Glutamatergic neuron (in vitro differentiated cells): ENCODE results near the gene SMC4. TPM values are rescaled to one million over a fixed set of nuclear protein-coding genes. Genes with fewer than 3 reads are reported as not detected.

Experiments
- DNase-seq: peaks from one replicate; pipeline ENCODE4 v3.0.0; 2022
- H3K27ac Mint-ChIP-seq: one replicate; pipeline ENCODE4 v1.8.0; 2020; ENCODE audit warnings: mild to moderate bottlenecking, mixed read lengths, inconsistent platforms; ENCODE audit not compliant: unreplicated experiment
- H3K27me3 Mint-ChIP-seq: one replicate; pipeline ENCODE4 v1.8.0; 2020; ENCODE audit warnings: mild to moderate bottlenecking, moderate library complexity, mixed read lengths, inconsistent platforms; ENCODE audit not compliant: unreplicated experiment
- H3K36me3 Mint-ChIP-seq: one replicate; pipeline ENCODE4 v1.8.0; 2020; ENCODE audit warnings: mild to moderate bottlenecking, mixed read lengths, inconsistent platforms; ENCODE audit not compliant: unreplicated experiment
- H3K4me1 Mint-ChIP-seq: one replicate; pipeline ENCODE4 v1.8.0; 2020; ENCODE audit warnings: mild to moderate bottlenecking, low read depth, mixed read lengths, inconsistent platforms; ENCODE audit not compliant: unreplicated experiment
- H3K4me3 Mint-ChIP-seq: one replicate; pipeline ENCODE4 v1.8.0; 2020; ENCODE audit warnings: mild to moderate bottlenecking, mixed read lengths, inconsistent platforms; ENCODE audit not compliant: unreplicated experiment
- H3K9me3 Mint-ChIP-seq: one replicate; pipeline ENCODE4 v1.8.0; 2020; ENCODE audit warnings: mild to moderate bottlenecking, moderate library complexity, mixed read lengths, inconsistent platforms; ENCODE audit not compliant: unreplicated experiment
- CTCF ChIP-seq: fragments of 200-600 bp; sonication (generic); IDR thresholded peaks from one replicate; pipeline ENCODE4 v1.5.0; 2021; ENCODE audit not compliant: partially characterized antibody, unreplicated experiment
- total RNA-seq: library from RNA; stranded (reverse); fragmentation: NEBNext Ultra II Directional; extraction: Animal tissue kit (Norgen Biotek cat#: 25700); gene quantifications from one replicate; pipeline ENCODE4 v1.2.1, GENCODE V29; 2021; ENCODE audit not compliant: unreplicated experiment

Gene SMC4
- total RNA-seq, 1 donor from 2014 or later, result 34.0 TPM

- Mint-ChIP-seq H3K27me3 (no peaks in the 10 kb centered on the region), H3K36me3 (peaks cover 5% of the 10 kb centered on the region), H3K4me1 (no peaks in the 10 kb centered on the region)
These were observed 56.4 kb downstream of the SMC4 start for GRCh38 chr3:160455846-160456245.

GRCh38 chr3:160458151-160458550, 58.7 kb downstream of the SMC4 start:
- peaks cover 9% of the 10 kb centered on the region for H3K36me3 Mint-ChIP-seq
- no peaks in the 10 kb centered on the region for H3K4me1 Mint-ChIP-seq
- no peak for TF ChIP-seq CTCF
- peaks cover 2% of the 10 kb centered on the region for H3K9me3 Mint-ChIP-seq
- H3K27me3 Mint-ChIP-seq, result peaks cover 1% of the 10 kb centered on the region
- no peak for DNase-seq
- H3K27ac Mint-ChIP-seq, result no peak overlapping the region
- no peak overlapping the region for H3K4me3 Mint-ChIP-seq

More at GRCh38 chr3:160455846-160456245, 56.4 kb downstream of the SMC4 start:
- no peak for TF ChIP-seq CTCF
- Mint-ChIP-seq H3K27ac (no peak overlapping the region), H3K9me3 (peaks cover 2% of the 10 kb centered on the region), H3K4me3 (no peak overlapping the region)
- no peak for DNase-seq

- Mint-ChIP-seq H3K4me1 (no peaks in the 10 kb centered on the region), H3K4me3 (no peak overlapping the region), H3K27me3 (peaks cover 3% of the 10 kb centered on the region), H3K9me3 (peaks cover 2% of the 10 kb centered on the region), H3K27ac (no peak overlapping the region), H3K36me3 (peaks cover 9% of the 10 kb centered on the region)
- TF ChIP-seq CTCF, result no peak
- no peak for DNase-seq
These were observed 60.1 kb downstream of the SMC4 start for GRCh38 chr3:160459450-160459970.

- no peak overlapping the region for H3K4me3 Mint-ChIP-seq
- H3K27me3 Mint-ChIP-seq, result peaks cover 3% of the 10 kb centered on the region
- DNase-seq, result no peak
- peaks cover 2% of the 10 kb centered on the region for H3K9me3 Mint-ChIP-seq
- H3K27ac Mint-ChIP-seq, result no peak overlapping the region
- peaks cover 9% of the 10 kb centered on the region for H3K36me3 Mint-ChIP-seq
- H3K4me1 Mint-ChIP-seq, result no peaks in the 10 kb centered on the region
- TF ChIP-seq CTCF, result no peak
These were observed 60.6 kb downstream of the SMC4 start for GRCh38 chr3:160460033-160460432.

GRCh38 chr3:160464321-160464720, 64.9 kb downstream of the SMC4 start:
- Mint-ChIP-seq H3K27ac (no peak overlapping the region), H3K27me3 (peaks cover 3% of the 10 kb centered on the region), H3K9me3 (peaks cover 5% of the 10 kb centered on the region), H3K36me3 (peaks cover 9% of the 10 kb centered on the region), H3K4me3 (no peak overlapping the region), H3K4me1 (no peaks in the 10 kb centered on the region)
- DNase-seq, result no peak
- TF ChIP-seq CTCF, result no peak
